Ishikawa (cell line): ENCODE data around the gene ALG10B.

Experiments
- CEBPB ChIP-seq: IDR thresholded peaks from 2 replicates; pipeline ENCODE4 v1.6.1; 2012
- CREB1 ChIP-seq: IDR thresholded peaks from 2 replicates; pipeline ENCODE4 v1.6.1; 2012; ENCODE audit warnings: low read depth
- EGR1 ChIP-seq: IDR thresholded peaks from 2 replicates; pipeline ENCODE4 v1.6.1; 2012
- EP300 ChIP-seq: IDR thresholded peaks from 2 replicates; pipeline ENCODE4 v1.6.1; 2012; ENCODE audit warnings: borderline replicate concordance
- FOXM1 ChIP-seq: IDR thresholded peaks from 2 replicates; pipeline ENCODE4 v1.6.1; 2012; ENCODE audit warnings: low read depth, borderline replicate concordance
- RAD21 ChIP-seq: IDR thresholded peaks from 2 replicates; pipeline ENCODE4 v1.6.1; 2012; ENCODE audit warnings: low read depth
- REST ChIP-seq: IDR thresholded peaks from 2 replicates; pipeline ENCODE4 v1.6.1; 2012; ENCODE audit warnings: low read depth, mild to moderate bottlenecking
- TAF1 ChIP-seq: IDR thresholded peaks from 2 replicates; pipeline ENCODE4 v1.6.1; 2012; ENCODE audit warnings: low read depth, mild to moderate bottlenecking
- TCF12 ChIP-seq: IDR thresholded peaks from 2 replicates; pipeline ENCODE4 v1.6.1; 2012; ENCODE audit warnings: low read depth
- TEAD4 ChIP-seq: IDR thresholded peaks from 2 replicates; pipeline ENCODE4 v1.6.1; 2012
- YY1 ChIP-seq: IDR thresholded peaks from 2 replicates; pipeline ENCODE4 v1.6.1; 2012; ENCODE audit warnings: low read depth
- ZBTB7A ChIP-seq: IDR thresholded peaks from 2 replicates; pipeline ENCODE4 v1.6.1; 2012; ENCODE audit warnings: low read depth
- TF ChIP-seq, protein P1 (sequence below): IDR thresholded peaks from 2 replicates; pipeline ENCODE4 v1.6.1; 2012
- TF ChIP-seq, protein P2 (sequence below): IDR thresholded peaks from 2 replicates; pipeline ENCODE4 v1.6.1; 2012

- TF ChIP-seq RAD21 (no peak), EP300 (no peak), TAF1 (no peak), TEAD4 (no peak), FOXM1 (no peak), YY1 (no peak), CEBPB (no peak), REST (no peak), ZBTB7A (no peak), CREB1 (no peak), EGR1 (no peak), TCF12 (no peak)
- TF ChIP-seq, protein P1, sequence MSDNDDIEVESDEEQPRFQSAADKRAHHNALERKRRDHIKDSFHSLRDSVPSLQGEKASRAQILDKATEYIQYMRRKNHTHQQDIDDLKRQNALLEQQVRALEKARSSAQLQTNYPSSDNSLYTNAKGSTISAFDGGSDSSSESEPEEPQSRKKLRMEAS, result no peak
- TF ChIP-seq, protein P2, sequence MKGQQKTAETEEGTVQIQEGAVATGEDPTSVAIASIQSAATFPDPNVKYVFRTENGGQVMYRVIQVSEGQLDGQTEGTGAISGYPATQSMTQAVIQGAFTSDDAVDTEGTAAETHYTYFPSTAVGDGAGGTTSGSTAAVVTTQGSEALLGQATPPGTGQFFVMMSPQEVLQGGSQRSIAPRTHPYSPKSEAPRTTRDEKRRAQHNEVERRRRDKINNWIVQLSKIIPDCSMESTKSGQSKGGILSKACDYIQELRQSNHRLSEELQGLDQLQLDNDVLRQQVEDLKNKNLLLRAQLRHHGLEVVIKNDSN, result no peak
Measured at GRCh38 chr12:38373784-38374183, 57.2 kb downstream of the ALG10B start.
